ENCODE measurements around the gene CWC25.
"Not testable (repeated sequence)": the region's sequence is repeated elsewhere in the genome, so short reads cannot be mapped to it uniquely, and the experiment has no call there.

- not testable (repeated sequence) for TF ChIP-seq CTCF (IDR thresholded peaks at IDR 0.05; ENCODE audit: borderline replicate concordance, extremely low read depth, low read length, poor library complexity, severe bottlenecking); EZH2 (IDR thresholded peaks at IDR 0.05; ENCODE audit: borderline replicate concordance, low read depth, low read length, severe bottlenecking)
These were observed 37.1 kb downstream of the CWC25 start for GRCh38 chr17:38787999-38788398.
